B cell (primary cell): Measurements from ENCODE around the gene DPP10. TPM values are rescaled to one million over a fixed set of nuclear protein-coding genes. Genes with fewer than 3 reads are reported as not detected.

Source experiments
- ATAC-seq: fragments of 200-7000 bp; cut with Tn5 transposase; one replicate; pipeline ENCODE4 v1.10.0; 2021; ENCODE audit warnings: low read depth, mild to moderate bottlenecking, moderate number of reproducible peaks, moderate library complexity
- CTCF ChIA-PET: fragments of 350-600 bp; sonication (Branson Sonifier 250); formaldehyde crosslinking; loops from one replicate; lab custom pipeline; 2021; ENCODE audit warnings: antibody characterized with exemption, inconsistent platforms; lab: Charles Lee
- POLR2A ChIA-PET: fragments of 350-600 bp; sonication (Branson Sonifier 250); formaldehyde crosslinking; loops from one replicate; lab custom pipeline; 2021; ENCODE audit warnings: antibody characterized with exemption; lab: Charles Lee
- DNase-seq: peaks from one replicate; pipeline ENCODE4 v3.0.0; 2013
- H2AFZ ChIP-seq: 2 replicates; pipeline ENCODE4 v1.6.1; 2012; ENCODE audit warnings: mild to moderate bottlenecking, low read depth, low read length; ENCODE audit not compliant: insufficient read depth, poor library complexity, severe bottlenecking
- H3K27ac ChIP-seq, 2 donors: 1 replicate in 1 of 2; 2 replicates in 1 of 2; pipeline ENCODE4 v1.5.1; 2012 to 2013; ENCODE audit warnings: low read length in 2 of 2, mild to moderate bottlenecking in 2 of 2, moderate library complexity in 1 of 2
- H3K27me3 ChIP-seq, 4 experiments: fragments of 200-600 bp in 1 of 4; sonication (generic) in 1 of 4; replicated peaks in 1 of 4; 1 replicate in 2 of 4; 2 replicates in 2 of 4; pipeline versions ENCODE4 v1.6.1 to v1.7.0; 2013 to 2016; ENCODE audit warnings: low read length in 3 of 4, mild to moderate bottlenecking in 2 of 4, mixed read lengths in 1 of 4, moderate library complexity in 1 of 4; ENCODE audit not compliant: insufficient read depth in 4 of 4, control insufficient read depth in 3 of 4; ENCODE audit errors: control extremely low read depth in 1 of 4
- H3K36me3 ChIP-seq, 2 experiments: replicated peaks in 1 of 2; 1 replicate in 1 of 2; 2 replicates in 1 of 2; pipeline versions ENCODE4 v1.6.1 to v1.7.1; 2013; ENCODE audit warnings: low read length in 1 of 2; ENCODE audit not compliant: insufficient read depth in 2 of 2, control insufficient read depth in 1 of 2; ENCODE audit errors: control extremely low read depth in 1 of 2, extremely low read depth in 1 of 2
- H3K4me1 ChIP-seq, 2 donors: fragments of 200-600 bp in 1 of 2; sonication (generic) in 1 of 2; 1 replicate in 1 of 2; 2 replicates in 1 of 2; pipeline versions ENCODE4 v1.5.1 to v1.6.1; 2013 to 2017; ENCODE audit warnings: low read length in 2 of 2; ENCODE audit not compliant: control insufficient read depth in 2 of 2, insufficient read depth in 2 of 2
- H3K4me2 ChIP-seq: replicated peaks from 2 replicates; pipeline ENCODE3; 2012; ENCODE audit warnings: mild to moderate bottlenecking, low read depth, low read length; ENCODE audit not compliant: poor library complexity, severe bottlenecking
- H3K4me3 ChIP-seq, 5 experiments: fragments of 200-600 bp in 1 of 5; sonication (generic) in 1 of 5; 1 replicate in 3 of 5; 2 replicates in 2 of 5; pipeline versions ENCODE4 v1.5.1 to v1.7.0; 2011 to 2016; ENCODE audit warnings: low read length in 4 of 5, mild to moderate bottlenecking in 4 of 5, low read depth in 2 of 5, control low read depth in 1 of 5, moderate library complexity in 1 of 5; ENCODE audit not compliant: insufficient read depth in 1 of 5; ENCODE audit errors: control extremely low read depth in 1 of 5, extremely low read depth in 1 of 5
- H3K79me2 ChIP-seq: fragments of 200-600 bp; sonication (generic); one replicate; pipeline ENCODE4 v1.6.0; 2016; ENCODE audit warnings: low read length; ENCODE audit not compliant: control insufficient read depth, insufficient read depth
- H3K9ac ChIP-seq: fragments of 200-600 bp; sonication (generic); 2 replicates; pipeline ENCODE4 v1.6.1; 2017; ENCODE audit warnings: mild to moderate bottlenecking, low read length, moderate library complexity
- H3K9me3 ChIP-seq, 3 donors: one replicate each; pipeline versions ENCODE4 v1.6.1 to v1.7.1; 2013; ENCODE audit warnings: low read length in 2 of 3; ENCODE audit not compliant: control insufficient read depth in 2 of 3, insufficient read depth in 1 of 3; ENCODE audit errors: control extremely low read depth in 1 of 3
- H4K20me1 ChIP-seq: 2 replicates; pipeline ENCODE4 v1.6.0; 2012; ENCODE audit warnings: mild to moderate bottlenecking, low read length; ENCODE audit not compliant: insufficient read depth, control insufficient read depth, poor library complexity, severe bottlenecking
- H3K27ac Mint-ChIP-seq: one replicate; pipeline ENCODE4 v1.8.0; 2021; ENCODE audit warnings: mixed read lengths
- H3K27me3 Mint-ChIP-seq: one replicate; pipeline ENCODE4 v1.8.0; 2021; ENCODE audit warnings: mixed read lengths
- H3K4me1 Mint-ChIP-seq: one replicate; pipeline ENCODE4 v1.8.0; 2021; ENCODE audit warnings: mixed read lengths
- H3K4me3 Mint-ChIP-seq: one replicate; pipeline ENCODE4 v1.8.0; 2021; ENCODE audit warnings: mixed read lengths
- H3K9me3 Mint-ChIP-seq: one replicate; pipeline ENCODE4 v1.8.0; 2022; ENCODE audit warnings: mixed read lengths; ENCODE audit not compliant: insufficient read depth
- CTCF ChIP-seq: fragments of 200-600 bp; IDR thresholded peaks from one replicate; pipeline ENCODE4 v1.8.0; 2022; ENCODE audit warnings: antibody characterized with exemption, mild to moderate bottlenecking
- EZH2 ChIP-seq: IDR thresholded peaks from 2 replicates; pipeline ENCODE4 v1.6.1; 2012; ENCODE audit warnings: borderline replicate concordance, low read depth, mild to moderate bottlenecking, moderate library complexity, low read length; ENCODE audit not compliant: insufficient read depth, poor library complexity, severe bottlenecking
- WGBS: methylation state at CpG from one replicate; pipeline ENCODE4 v1.1.5; 2013; ENCODE audit warnings: missing lambda C conversion rate; ENCODE audit not compliant: insufficient coverage; 5-methylcytosine and 5-hydroxymethylcytosine counted together
- intact Hi-C: fragments of 100-400 bp; cut with micrococcal nuclease; formaldehyde crosslinking; loops from one replicate; pipeline ENCODE4 v1.10.0; 2022
- polyA plus RNA-seq: library from polyadenylated mRNA; depleted of rRNA; stranded (reverse); fragments of >200 nt; gene quantifications from 2 replicates; pipeline ENCODE4 v1.2.3, GENCODE V29; 2012
- total RNA-seq, 2 donors: library from RNA; stranded (reverse); fragments of 120-200 nt in 1 of 2; gene quantifications; 1 replicate in 1 of 2; 2 replicates in 1 of 2; pipeline versions ENCODE4 v1.2.3 to v1.2.4, GENCODE V29; 2013 to 2022

DPP10 gene
- total and polyA plus RNA-seq, 2 donors (not counting 1 experiment from before 2014, with no cell fraction given): not detected

DNA sequence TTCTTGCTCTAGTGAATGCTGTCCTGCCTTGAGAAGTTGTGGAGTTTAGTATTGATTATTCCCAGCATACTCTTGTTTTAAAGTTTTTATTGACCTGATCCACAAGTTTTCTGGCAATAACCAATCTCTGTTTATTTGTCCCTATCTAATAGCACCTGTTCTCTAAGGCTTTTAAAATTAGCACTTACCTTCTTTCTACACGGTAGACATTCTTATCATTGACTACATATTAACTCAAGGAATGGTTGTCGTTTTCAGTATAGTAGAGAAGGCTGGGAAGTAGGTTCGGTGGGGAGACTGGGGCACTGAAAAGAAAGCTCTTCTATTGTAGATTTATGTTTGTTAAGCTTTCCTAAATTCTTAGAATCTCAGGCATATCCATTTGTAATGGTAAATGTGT, 726.0 kb downstream of the DPP10 start:
- Histone ChIP-seq H3K4me2 (no peak overlapping the region), H4K20me1 (no peaks in the 10 kb centered on the region), H3K27ac (no peak overlapping the region), H3K4me3 (no peak overlapping the region), H3K27me3 (peaks cover 0 to 4% (median 0%) of the 10 kb centered on the region in 4 experiments), H3K79me2 (no peaks in the 10 kb centered on the region), H3K9ac (no peak overlapping the region), H3K36me3 (no peaks in the 10 kb centered on the region), H2AFZ (no peak overlapping the region), H3K4me1 (no peaks in the 10 kb centered on the region), H3K9me3 (no peaks in the 10 kb centered on the region)
- ChIA-PET CTCF (no interaction called here), POLR2A (no interaction called here)
- ATAC-seq (no peak), DNase-seq (no peak)
- no CpG with 5 or more reads among the region's 3 CpGs for WGBS
- H3K4me1 Mint-ChIP-seq: no peaks in the 10 kb centered on the region
- intact Hi-C loops: no loop called here
- no peak overlapping the region for H3K27ac Mint-ChIP-seq
- TF ChIP-seq CTCF (no peak), EZH2 (no peak)
- no peak overlapping the region for H3K4me3 Mint-ChIP-seq
- peaks cover 2% of the 10 kb centered on the region for H3K9me3 Mint-ChIP-seq
- H3K27me3 Mint-ChIP-seq: peaks cover 6% of the 10 kb centered on the region

DNA sequence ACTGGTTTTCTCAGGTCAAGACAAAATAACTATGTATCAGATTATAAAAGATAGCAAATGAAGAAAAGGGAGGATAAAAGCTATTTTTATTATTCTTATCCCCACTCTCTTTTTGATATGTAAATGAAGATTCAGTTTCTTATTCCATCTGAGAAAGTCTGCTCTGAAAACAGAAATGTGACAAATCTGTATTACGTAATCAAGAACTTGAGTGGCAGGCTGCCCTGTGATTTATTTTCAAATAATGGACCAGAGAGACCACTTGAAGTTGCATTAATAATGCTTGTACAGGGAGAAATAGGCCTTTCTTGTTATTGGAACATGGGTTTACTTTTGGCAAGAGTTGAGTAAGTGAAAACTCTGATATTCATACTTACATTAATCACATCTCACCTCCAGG, 727.4 kb downstream of the DPP10 start:
- ATAC-seq (no peak), DNase-seq (no peak)
- Mint-ChIP-seq H3K4me1 (no peaks in the 10 kb centered on the region), H3K27ac (no peak overlapping the region), H3K27me3 (no peaks in the 10 kb centered on the region), H3K9me3 (peaks cover 2% of the 10 kb centered on the region), H3K4me3 (no peak overlapping the region)
- no peak overlapping the region for H2AFZ ChIP-seq
- H3K9ac ChIP-seq: no peak overlapping the region
- H3K27me3 ChIP-seq: no peaks in the 10 kb centered on the region
- H3K79me2 ChIP-seq: no peaks in the 10 kb centered on the region
- H3K4me3 ChIP-seq: no peak overlapping the region
- ChIA-PET POLR2A (no interaction called here), CTCF (no interaction called here)
- H3K9me3 ChIP-seq: no peaks in the 10 kb centered on the region
- no peak overlapping the region for H3K27ac ChIP-seq
- no peaks in the 10 kb centered on the region for H4K20me1 ChIP-seq
- H3K4me1 ChIP-seq: no peaks in the 10 kb centered on the region
- intact Hi-C loops: no loop called here
- H3K4me2 ChIP-seq: no peak overlapping the region
- TF ChIP-seq CTCF: no peak
- TF ChIP-seq EZH2: no peak
- WGBS: 100% methylated on average over 1 of the region's 1 CpG
- H3K36me3 ChIP-seq: no peaks in the 10 kb centered on the region
